Measurements from ENCODE around the gene GPR55. TPM values are rescaled to one million over a fixed set of nuclear protein-coding genes. Genes with fewer than 3 reads are reported as not detected.
A peak's percentile ranks its signal among the peaks of the same experiment; 100 is the strongest.

Gene GPR55
- total and polyA plus RNA-seq, 2 donors: 1.9 to 2.1 TPM

DNA sequence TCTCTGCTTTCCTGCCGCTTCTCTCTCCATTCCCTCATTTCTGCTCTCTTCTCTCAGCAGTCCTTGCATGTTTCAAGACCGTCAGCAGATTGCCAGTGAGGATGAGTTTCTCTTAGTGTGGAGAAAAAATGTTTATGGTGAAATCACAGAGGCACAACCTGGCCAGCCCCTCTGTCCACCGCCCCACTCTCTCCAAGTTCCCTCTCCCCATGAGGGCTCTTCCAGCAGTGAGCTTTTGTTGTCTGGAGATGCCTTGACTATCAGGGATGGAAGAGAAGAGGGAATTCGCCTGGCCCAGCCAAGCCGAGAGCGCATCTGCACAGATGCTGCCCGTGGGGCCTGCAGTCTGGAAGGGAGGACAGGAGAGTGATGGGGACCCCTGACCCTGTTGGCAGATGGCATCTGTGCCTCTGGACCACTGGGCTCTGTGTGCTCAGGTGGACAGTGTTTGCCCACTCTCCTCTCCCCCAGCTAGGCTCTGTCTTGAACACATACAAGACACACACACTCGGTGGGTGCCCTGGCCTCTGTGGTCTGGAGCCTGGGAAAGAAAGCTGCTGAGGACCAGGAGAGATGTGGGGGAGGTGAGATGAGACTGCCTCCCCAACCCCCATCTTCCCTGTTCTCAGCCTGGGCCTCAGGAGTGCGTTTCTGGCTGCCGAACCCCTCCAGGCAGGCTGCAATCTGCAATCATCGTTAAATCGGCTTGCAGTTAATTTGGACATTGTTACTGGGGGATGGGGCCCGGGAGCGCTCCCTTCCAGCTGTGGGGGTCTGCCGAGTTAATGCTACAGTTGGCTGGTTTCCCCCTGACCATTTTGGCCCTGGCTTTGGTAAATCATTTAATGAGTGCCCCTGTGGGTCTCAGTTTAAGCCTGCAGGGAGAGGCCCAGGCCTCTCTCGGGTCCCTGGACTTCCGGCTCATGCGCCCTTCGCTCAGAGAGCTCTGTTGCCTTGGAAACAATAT lies 55.8 kb downstream of the GPR55 start:
- DNase-seq (ENCODE audit: low read depth in 6 of 9, low spot score in 9 of 9): no peak
- Histone ChIP-seq H3K27me3 (ENCODE audit: control insufficient read depth in 2 of 2, insufficient read depth in 1 of 2, low read length in 1 of 2) (peaks cover 0 to 3% of the 10 kb centered on the region in 2 donors), H3K27ac (ENCODE audit: low read depth in 1 of 2, low read length in 1 of 2) (peak overlapping the region; percentile 12 to 50), H3K4me3 (ENCODE audit: low read length in 2 of 2) (no peak overlapping the region), H3K9me3 (ENCODE audit: control insufficient read depth in 2 of 2, insufficient read depth in 1 of 2, low read length in 1 of 2) (peaks cover 0 to 4% of the 10 kb centered on the region in 2 donors), H3K4me1 (ENCODE audit: control insufficient read depth in 2 of 2, insufficient read depth in 2 of 2, low read length in 2 of 2) (peaks cover 36 to 90% of the 10 kb centered on the region in 2 donors), H3K36me3 (ENCODE audit: control insufficient read depth in 2 of 2, insufficient read depth in 2 of 2, low read length in 1 of 2) (peaks cover 22 to 38% of the 10 kb centered on the region in 2 donors)
- WGBS: 73% methylated on average over 19 of the region's 19 CpGs

DNA sequence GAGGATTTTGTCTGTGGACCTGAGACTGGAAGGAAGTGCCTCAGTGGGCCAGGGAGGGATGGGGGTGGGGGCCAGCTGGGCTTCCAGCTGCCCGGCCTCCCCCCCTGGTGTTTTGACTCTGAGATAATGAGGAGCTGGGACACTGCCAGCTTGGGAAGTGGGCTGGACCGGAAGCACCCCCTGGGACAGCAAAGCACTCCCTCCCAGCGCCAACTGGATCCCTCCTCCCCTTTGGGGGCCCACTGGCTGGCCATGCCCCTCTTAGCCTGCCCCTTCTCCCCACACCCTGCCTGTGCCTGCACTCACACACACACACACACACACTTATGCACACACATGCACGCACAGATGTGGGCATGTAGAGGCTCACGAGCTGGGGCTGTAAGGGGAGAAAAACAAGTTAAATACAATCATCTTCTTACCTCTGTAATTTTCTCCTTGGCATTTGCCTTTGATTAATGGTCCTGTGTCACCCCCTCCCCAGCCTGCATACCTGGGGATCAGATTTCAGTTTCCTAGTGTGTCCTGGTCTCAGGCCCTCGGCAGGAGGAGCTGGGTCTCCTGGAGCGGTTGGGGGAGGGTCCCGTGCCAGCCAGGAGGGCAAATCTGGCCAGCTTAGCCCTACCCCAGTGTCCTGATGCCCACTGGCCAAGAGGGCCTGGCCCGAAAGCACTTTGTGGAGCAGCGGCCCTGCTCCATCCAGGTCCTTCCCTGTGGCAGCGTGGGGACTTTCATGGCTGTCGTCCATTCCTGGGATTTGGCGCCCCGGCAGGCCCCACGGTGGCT lies 56.7 kb downstream of the GPR55 start:
- H3K27me3 ChIP-seq (ENCODE audit: control insufficient read depth in 2 of 2, insufficient read depth in 1 of 2, low read length in 1 of 2): peaks cover 0 to 9% of the 10 kb centered on the region in 2 donors
- H3K4me3 ChIP-seq (ENCODE audit: low read length in 2 of 2): no peak overlapping the region
- peaks cover 0 to 6% of the 10 kb centered on the region in 2 donors for H3K9me3 ChIP-seq (ENCODE audit: control insufficient read depth in 2 of 2, insufficient read depth in 1 of 2, low read length in 1 of 2)
- DNase-seq (ENCODE audit: low read depth in 6 of 9, low spot score in 9 of 9): no peak
- H3K27ac ChIP-seq (ENCODE audit: low read depth in 1 of 2, low read length in 1 of 2): peak overlapping the region; percentile 3 to 62
- H3K4me1 ChIP-seq (ENCODE audit: control insufficient read depth in 2 of 2, insufficient read depth in 2 of 2, low read length in 2 of 2): peaks cover 37 to 88% of the 10 kb centered on the region in 2 donors
- peaks cover 13 to 30% of the 10 kb centered on the region in 2 donors for H3K36me3 ChIP-seq (ENCODE audit: control insufficient read depth in 2 of 2, insufficient read depth in 2 of 2, low read length in 1 of 2)
- 73% methylated on average over 15 of the region's 15 CpGs for WGBS

DNA sequence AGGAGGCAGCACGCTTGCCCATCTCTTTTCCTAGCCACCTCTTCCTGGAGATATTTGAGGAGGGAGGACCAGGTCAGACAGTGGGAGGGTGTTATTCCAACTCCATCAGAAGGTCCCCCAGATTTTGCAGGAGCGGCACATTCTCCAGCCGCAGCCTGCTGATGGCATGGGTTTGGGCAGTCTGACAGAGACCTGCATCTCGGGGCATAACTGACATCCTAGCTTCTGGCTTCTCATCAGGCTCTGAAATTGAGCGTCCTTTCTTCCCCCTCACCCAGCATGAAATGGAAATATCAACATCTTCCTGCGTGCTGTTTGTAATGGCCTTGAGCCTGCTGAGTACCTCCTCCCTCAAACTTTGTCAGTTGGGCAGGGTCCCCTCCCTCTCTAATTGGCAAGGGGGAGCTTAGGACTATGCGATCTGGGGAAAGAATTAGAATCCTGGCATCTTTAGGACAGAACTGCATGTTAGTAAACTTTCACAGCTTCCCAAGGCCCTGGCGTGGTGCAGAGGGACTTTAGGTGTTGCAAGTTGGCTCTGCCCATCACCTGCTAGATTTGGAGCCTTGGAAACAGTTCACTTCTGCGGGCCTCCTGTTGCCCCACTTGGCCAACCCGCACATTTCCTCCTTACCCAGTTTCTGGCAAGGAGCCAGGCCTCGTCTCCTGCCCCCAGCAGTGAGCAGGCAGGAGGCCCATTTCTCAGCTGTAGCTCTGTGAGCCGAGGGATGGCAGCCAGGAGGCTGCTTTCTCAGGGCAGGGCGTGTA lies 58.1 kb downstream of the GPR55 start:
- peaks cover 0 to 9% of the 10 kb centered on the region in 2 donors for H3K27me3 ChIP-seq (ENCODE audit: control insufficient read depth in 2 of 2, insufficient read depth in 1 of 2, low read length in 1 of 2)
- H3K27ac ChIP-seq (ENCODE audit: low read depth in 1 of 2, low read length in 1 of 2): peak overlapping the region; percentile 79 to 91
- peaks cover 3 to 17% of the 10 kb centered on the region in 2 donors for H3K36me3 ChIP-seq (ENCODE audit: control insufficient read depth in 2 of 2, insufficient read depth in 2 of 2, low read length in 1 of 2)
- peaks cover 0 to 6% of the 10 kb centered on the region in 2 donors for H3K9me3 ChIP-seq (ENCODE audit: control insufficient read depth in 2 of 2, insufficient read depth in 1 of 2, low read length in 1 of 2)
- WGBS: 19% methylated on average over 13 of the region's 13 CpGs
- H3K4me3 ChIP-seq (ENCODE audit: low read length in 2 of 2): peak overlapping the region; percentile 90 to 97
- DNase-seq (ENCODE audit: low read depth in 6 of 9, low spot score in 9 of 9): peak in 7 of 9 donors; percentile 55 to 92 (median 75)
- H3K4me1 ChIP-seq (ENCODE audit: control insufficient read depth in 2 of 2, insufficient read depth in 2 of 2, low read length in 2 of 2): peaks cover 37 to 78% of the 10 kb centered on the region in 2 donors

DNA sequence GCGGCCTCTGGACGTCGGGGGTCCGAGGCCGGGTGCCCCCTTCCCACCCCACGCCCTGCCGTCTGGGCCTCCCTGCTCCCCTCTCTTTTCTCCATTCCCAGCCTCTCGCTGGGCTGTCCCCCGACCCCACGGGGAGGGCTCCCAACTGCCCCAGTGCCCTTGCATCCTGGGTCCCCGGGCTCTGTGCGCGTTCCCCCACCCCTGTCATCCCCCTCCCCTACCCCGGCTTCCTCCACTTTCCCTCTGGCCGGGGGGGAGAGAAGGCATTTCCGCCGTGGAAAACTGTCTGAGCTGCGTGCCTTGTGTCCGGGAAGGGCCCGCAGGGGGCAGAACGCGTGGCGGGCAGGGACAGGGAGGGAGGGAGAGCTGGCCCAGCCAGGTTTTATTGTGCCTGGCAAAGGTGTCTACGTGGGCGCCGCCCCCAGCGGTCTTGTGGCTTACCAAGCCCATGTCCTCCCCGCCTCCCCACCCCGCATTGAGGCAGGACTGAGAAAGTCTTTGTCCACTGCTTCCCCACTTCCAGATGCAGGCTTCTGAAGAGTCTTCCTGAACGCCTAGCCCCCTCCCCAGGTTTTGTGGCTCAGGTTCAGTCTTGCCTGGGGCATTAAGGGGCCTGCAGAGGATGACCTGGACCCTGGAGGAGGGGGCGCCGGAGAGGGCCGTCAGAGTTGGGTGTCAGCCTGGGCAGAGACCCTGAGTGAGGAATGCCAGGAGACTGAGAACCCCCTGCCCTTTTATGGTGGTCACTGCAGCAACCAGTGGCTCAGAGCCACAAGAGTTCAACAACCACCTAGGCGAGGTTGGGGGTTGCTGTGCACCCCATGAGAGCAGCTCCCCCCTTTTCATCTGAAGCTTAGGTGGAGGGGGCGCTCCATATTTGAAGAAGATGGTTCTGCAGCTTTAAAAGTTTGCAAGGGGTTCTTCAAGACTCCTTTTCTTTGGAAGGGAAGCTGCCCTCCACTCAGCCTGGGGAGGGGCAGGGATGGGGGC lies 59.0 kb downstream of the GPR55 start:
- H3K4me1 ChIP-seq (ENCODE audit: control insufficient read depth in 2 of 2, insufficient read depth in 2 of 2, low read length in 2 of 2): peaks cover 34 to 78% of the 10 kb centered on the region in 2 donors
- H3K36me3 ChIP-seq (ENCODE audit: control insufficient read depth in 2 of 2, insufficient read depth in 2 of 2, low read length in 1 of 2): peaks cover 0 to 10% of the 10 kb centered on the region in 2 donors
- WGBS: 9% methylated on average over 35 of the region's 35 CpGs
- H3K9me3 ChIP-seq (ENCODE audit: control insufficient read depth in 2 of 2, insufficient read depth in 1 of 2, low read length in 1 of 2): peaks cover 0 to 6% of the 10 kb centered on the region in 2 donors
- H3K27ac ChIP-seq (ENCODE audit: low read depth in 1 of 2, low read length in 1 of 2): peak overlapping the region; percentile 91
- H3K27me3 ChIP-seq (ENCODE audit: control insufficient read depth in 2 of 2, insufficient read depth in 1 of 2, low read length in 1 of 2): peaks cover 0 to 9% of the 10 kb centered on the region in 2 donors
- peak in 1 of 9 donors; percentile 49 for DNase-seq (ENCODE audit: low read depth in 6 of 9, low spot score in 9 of 9)
- H3K4me3 ChIP-seq (ENCODE audit: low read length in 2 of 2): peak overlapping the region; percentile 90 to 97

DNA sequence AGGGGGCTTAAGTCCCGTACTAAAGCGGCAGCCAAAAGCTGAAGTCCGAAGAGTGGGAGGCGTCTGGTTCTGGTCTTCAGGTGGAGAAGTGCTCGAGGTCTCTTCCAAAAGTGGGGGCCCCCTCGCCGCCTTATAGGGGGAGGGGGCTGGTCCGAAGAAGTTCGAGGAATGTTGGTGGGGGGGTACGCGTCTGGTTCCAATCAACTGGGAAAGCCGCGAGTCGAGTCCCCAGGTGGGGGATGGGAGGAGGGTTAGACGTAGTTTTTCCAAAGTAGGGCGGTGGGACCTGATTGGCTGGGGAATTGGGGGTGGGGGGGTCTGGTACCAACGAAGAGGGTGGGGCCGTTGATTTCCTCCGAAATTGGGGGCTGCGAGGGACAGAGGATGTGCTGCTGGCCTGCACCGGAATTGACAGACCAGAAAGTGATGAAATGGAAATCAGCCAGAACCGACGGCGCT lies 59.7 kb downstream of the GPR55 start:
- peaks cover 27 to 74% of the 10 kb centered on the region in 2 donors for H3K4me1 ChIP-seq (ENCODE audit: control insufficient read depth in 2 of 2, insufficient read depth in 2 of 2, low read length in 2 of 2)
- H3K36me3 ChIP-seq (ENCODE audit: control insufficient read depth in 2 of 2, insufficient read depth in 2 of 2, low read length in 1 of 2): peaks cover 0 to 9% of the 10 kb centered on the region in 2 donors
- peak in 1 of 9 donors; percentile 49 for DNase-seq (ENCODE audit: low read depth in 6 of 9, low spot score in 9 of 9)
- H3K4me3 ChIP-seq (ENCODE audit: low read length in 2 of 2): peak overlapping the region; percentile 90 to 97
- peak overlapping the region; percentile 91 for H3K27ac ChIP-seq (ENCODE audit: low read depth in 1 of 2, low read length in 1 of 2)
- WGBS: under 1% methylated on average over 24 of the region's 24 CpGs
- peaks cover 0 to 9% of the 10 kb centered on the region in 2 donors for H3K27me3 ChIP-seq (ENCODE audit: control insufficient read depth in 2 of 2, insufficient read depth in 1 of 2, low read length in 1 of 2)
- H3K9me3 ChIP-seq (ENCODE audit: control insufficient read depth in 2 of 2, insufficient read depth in 1 of 2, low read length in 1 of 2): peaks cover 0 to 6% of the 10 kb centered on the region in 2 donors

DNA sequence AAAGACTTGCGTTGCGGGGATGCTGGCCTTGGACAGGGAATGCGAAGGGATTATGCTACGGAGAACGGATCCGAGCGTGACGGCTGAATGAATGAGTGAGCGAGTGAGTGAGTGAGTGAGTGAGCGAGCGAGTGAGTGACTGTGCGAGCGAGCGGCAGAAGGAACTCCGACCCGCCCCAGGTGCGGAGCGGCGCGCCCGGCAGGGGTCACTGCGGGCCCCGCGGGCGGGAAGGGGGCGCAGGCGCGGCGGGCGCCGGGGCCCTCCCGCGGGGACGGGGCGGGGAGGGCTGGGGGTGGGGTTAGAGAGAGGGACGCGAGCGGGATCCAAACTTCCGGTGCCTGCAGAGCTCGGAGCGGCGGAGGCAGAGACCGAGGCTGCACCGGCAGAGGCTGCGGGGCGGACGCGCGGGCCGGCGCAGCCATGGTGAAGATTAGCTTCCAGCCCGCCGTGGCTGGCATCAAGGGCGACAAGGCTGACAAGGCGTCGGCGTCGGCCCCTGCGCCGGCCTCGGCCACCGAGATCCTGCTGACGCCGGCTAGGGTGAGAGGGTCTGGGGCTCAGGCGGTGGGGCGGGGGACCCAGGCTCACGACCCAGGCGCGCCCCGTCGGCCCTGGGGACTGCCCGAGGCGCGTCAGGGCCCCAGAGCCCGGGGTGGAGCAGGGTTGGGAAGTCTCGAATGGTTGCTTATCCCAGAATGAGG lies 60.3 kb downstream of the GPR55 start, which contains the start of gene ITM2C:
ITM2C (plus strand) TSS at position 338 of the 702 bp plus-strand sequence; CDS start at position 422, 84 bp downstream.
- Histone ChIP-seq H3K4me1 (ENCODE audit: control insufficient read depth in 2 of 2, insufficient read depth in 2 of 2, low read length in 2 of 2) (peaks cover 22 to 69% of the 10 kb centered on the region in 2 donors), H3K27ac (ENCODE audit: low read depth in 1 of 2, low read length in 1 of 2) (peak within 1 kb of the TSS; percentile 91), H3K36me3 (ENCODE audit: control insufficient read depth in 2 of 2, insufficient read depth in 2 of 2, low read length in 1 of 2) (peaks cover 0 to 9% of the 10 kb centered on the region in 2 donors), H3K4me3 (ENCODE audit: low read length in 2 of 2) (peak within 1 kb of the TSS; percentile 90 to 97), H3K27me3 (ENCODE audit: control insufficient read depth in 2 of 2, insufficient read depth in 1 of 2, low read length in 1 of 2) (peaks cover 0 to 9% of the 10 kb centered on the region in 2 donors), H3K9me3 (ENCODE audit: control insufficient read depth in 2 of 2, insufficient read depth in 1 of 2, low read length in 1 of 2) (peaks cover 0 to 6% of the 10 kb centered on the region in 2 donors)
- peak in 7 of 9 donors; percentile 63 to 91 (median 77) for DNase-seq (ENCODE audit: low read depth in 6 of 9, low spot score in 9 of 9)
- under 1% methylated on average over 76 of the region's 76 CpGs for WGBS

DNA sequence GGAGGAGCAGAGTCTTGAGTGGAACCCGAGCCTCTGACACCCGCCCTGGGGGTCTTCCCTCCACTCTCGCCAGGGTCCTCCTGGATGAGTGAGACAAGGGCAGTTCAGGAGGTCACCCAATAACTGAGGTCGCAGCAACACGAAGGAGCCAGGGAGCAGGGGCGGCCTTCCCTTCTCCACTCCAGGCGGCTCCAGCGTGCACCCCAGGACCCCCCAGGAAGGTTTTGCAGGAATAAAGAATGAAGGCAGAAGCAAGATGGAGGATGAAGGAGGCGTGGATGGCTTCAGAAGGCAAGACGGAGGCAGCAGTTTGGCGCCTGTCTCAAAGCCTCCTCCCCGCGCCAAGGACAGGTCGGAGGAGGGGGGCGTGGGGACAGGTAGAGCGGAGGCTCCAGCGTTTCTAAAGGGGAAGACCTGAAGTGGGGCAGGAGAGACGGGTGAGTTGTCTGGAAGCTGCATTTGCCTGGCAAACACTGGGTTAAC lies 60.9 kb downstream of the GPR55 start:
- WGBS: 69% methylated on average over 18 of the region's 18 CpGs
- peaks cover 0 to 4% of the 10 kb centered on the region in 2 donors for H3K36me3 ChIP-seq (ENCODE audit: control insufficient read depth in 2 of 2, insufficient read depth in 2 of 2, low read length in 1 of 2)
- H3K9me3 ChIP-seq (ENCODE audit: control insufficient read depth in 2 of 2, insufficient read depth in 1 of 2, low read length in 1 of 2): peaks cover 0 to 6% of the 10 kb centered on the region in 2 donors
- H3K27ac ChIP-seq (ENCODE audit: low read depth in 1 of 2, low read length in 1 of 2): peak overlapping the region in 1 of 2 donors; percentile 58
- DNase-seq (ENCODE audit: low read depth in 6 of 9, low spot score in 9 of 9): no peak
- H3K4me1 ChIP-seq (ENCODE audit: control insufficient read depth in 2 of 2, insufficient read depth in 2 of 2, low read length in 2 of 2): peaks cover 16 to 63% of the 10 kb centered on the region in 2 donors
- peak overlapping the region; percentile 90 to 97 for H3K4me3 ChIP-seq (ENCODE audit: low read length in 2 of 2)
- H3K27me3 ChIP-seq (ENCODE audit: control insufficient read depth in 2 of 2, insufficient read depth in 1 of 2, low read length in 1 of 2): peaks cover 0 to 9% of the 10 kb centered on the region in 2 donors

Data from thymus (tissue), 11 donors.